Uterus (tissue), 2 donors: Measurements from ENCODE around the gene IL10RA.

Source experiments
- POLR2A ChIP-seq, 2 donors: fragments of 450-650 bp; IDR thresholded peaks; one replicate each; pipeline ENCODE4 v1.6.1; 2016; ENCODE audit warnings: antibody characterized with exemption in 2 of 2, mild to moderate bottlenecking in 1 of 2, moderate library complexity in 1 of 2
- TF ChIP-seq, protein P1 (sequence below), 4 experiments: fragments of 200-600 bp in 2 of 4; fragments of 450-650 bp in 2 of 4; sonication (generic) in 2 of 4; IDR thresholded peaks; one replicate each; pipeline ENCODE4 v1.5.1; 2016 to 2019; ENCODE audit warnings: antibody characterized with exemption in 4 of 4, mild to moderate bottlenecking in 2 of 4, moderate library complexity in 1 of 4

DNA sequence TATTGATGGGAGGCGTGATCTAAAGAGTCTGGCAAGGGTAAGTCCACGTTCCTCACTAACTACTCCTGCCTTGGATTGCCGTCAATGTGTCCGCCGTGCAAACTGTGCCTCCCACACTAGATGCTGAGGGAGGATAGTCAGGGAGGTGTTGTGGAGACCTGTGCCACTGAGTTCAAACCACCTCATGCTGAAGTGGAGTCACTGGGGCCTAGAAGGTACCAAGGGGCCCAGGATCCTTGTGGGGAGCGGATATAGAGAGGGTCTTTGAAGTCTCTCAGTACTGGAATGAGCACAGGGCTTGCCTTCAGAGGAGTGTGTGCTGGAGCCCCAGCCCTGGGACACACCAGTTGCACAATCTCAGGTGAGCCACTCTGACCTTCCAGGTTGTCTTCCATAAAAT is 63.6 kb downstream of the IL10RA start:
- no peak for TF ChIP-seq POLR2A (IDR thresholded peaks at IDR 0.05)
- TF ChIP-seq, protein P1, sequence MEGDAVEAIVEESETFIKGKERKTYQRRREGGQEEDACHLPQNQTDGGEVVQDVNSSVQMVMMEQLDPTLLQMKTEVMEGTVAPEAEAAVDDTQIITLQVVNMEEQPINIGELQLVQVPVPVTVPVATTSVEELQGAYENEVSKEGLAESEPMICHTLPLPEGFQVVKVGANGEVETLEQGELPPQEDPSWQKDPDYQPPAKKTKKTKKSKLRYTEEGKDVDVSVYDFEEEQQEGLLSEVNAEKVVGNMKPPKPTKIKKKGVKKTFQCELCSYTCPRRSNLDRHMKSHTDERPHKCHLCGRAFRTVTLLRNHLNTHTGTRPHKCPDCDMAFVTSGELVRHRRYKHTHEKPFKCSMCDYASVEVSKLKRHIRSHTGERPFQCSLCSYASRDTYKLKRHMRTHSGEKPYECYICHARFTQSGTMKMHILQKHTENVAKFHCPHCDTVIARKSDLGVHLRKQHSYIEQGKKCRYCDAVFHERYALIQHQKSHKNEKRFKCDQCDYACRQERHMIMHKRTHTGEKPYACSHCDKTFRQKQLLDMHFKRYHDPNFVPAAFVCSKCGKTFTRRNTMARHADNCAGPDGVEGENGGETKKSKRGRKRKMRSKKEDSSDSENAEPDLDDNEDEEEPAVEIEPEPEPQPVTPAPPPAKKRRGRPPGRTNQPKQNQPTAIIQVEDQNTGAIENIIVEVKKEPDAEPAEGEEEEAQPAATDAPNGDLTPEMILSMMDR (IDR thresholded peaks at IDR 0.05): no peak
